ENCODE results near the gene PAM16. TPM values are rescaled to one million over a fixed set of nuclear protein-coding genes. Genes with fewer than 3 reads are reported as not detected.

Gene PAM16
- total RNA-seq, 3 donors from 2014 or later (not counting 1 experiment from before 2014, with no cell fraction given): 29.4 to 42.7 (median 39.0) TPM

DNA sequence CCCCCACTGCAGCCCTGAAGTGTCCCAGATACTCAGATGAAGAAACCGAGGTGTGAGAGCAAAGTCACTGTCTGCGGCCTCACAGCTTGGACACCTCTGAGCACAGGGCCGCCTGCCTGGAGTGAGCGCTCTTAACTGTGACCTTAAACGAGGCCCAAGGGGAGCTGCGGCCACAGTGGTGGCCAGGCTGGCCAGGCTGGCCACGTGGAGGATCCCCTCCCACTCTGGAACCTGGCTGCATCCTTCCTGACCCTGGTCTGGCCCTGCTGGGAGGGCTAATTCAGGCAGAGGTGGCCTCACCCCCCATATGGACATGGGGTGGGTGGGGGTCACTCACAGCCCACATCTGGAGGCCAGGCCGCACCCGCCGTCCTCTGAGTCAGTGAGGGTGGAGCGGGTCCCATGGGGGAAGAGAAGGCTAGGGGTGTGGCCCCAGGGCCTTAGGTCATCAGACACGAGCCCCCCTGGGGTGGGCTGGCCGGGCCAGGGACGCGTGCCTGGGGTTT lies 27.1 kb upstream of the PAM16 start:
- TF ChIP-seq, protein P1, sequence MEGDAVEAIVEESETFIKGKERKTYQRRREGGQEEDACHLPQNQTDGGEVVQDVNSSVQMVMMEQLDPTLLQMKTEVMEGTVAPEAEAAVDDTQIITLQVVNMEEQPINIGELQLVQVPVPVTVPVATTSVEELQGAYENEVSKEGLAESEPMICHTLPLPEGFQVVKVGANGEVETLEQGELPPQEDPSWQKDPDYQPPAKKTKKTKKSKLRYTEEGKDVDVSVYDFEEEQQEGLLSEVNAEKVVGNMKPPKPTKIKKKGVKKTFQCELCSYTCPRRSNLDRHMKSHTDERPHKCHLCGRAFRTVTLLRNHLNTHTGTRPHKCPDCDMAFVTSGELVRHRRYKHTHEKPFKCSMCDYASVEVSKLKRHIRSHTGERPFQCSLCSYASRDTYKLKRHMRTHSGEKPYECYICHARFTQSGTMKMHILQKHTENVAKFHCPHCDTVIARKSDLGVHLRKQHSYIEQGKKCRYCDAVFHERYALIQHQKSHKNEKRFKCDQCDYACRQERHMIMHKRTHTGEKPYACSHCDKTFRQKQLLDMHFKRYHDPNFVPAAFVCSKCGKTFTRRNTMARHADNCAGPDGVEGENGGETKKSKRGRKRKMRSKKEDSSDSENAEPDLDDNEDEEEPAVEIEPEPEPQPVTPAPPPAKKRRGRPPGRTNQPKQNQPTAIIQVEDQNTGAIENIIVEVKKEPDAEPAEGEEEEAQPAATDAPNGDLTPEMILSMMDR (IDR thresholded peaks at IDR 0.05): no peak
- Mint-ChIP-seq H3K4me1 (peaks cover 0 to 25% of the 10 kb centered on the region in 2 donors), H3K36me3 (no peaks in the 10 kb centered on the region), H3K9me3 (no peaks in the 10 kb centered on the region), H3K4me3 (peak overlapping the region; percentile 9), H3K27me3 (ENCODE audit: low read depth in 2 of 2) (no peaks in the 10 kb centered on the region), H3K27ac (peak overlapping the region; percentile 54 to 64)
- DNase-seq (no peak), ATAC-seq (peak in 1 of 3 donors; percentile 5)
- Histone ChIP-seq H3K36me3 (ENCODE audit: control insufficient read depth, insufficient read depth, low read length) (peaks cover 24% of the 10 kb centered on the region), H3K9me3 (ENCODE audit: control insufficient read depth, insufficient read depth, low read length) (no peaks in the 10 kb centered on the region), H3K4me1 (ENCODE audit: control insufficient read depth, insufficient read depth, low read length) (peaks cover 7% of the 10 kb centered on the region), H3K27ac (ENCODE audit: low read length) (no peak overlapping the region), H3K4me3 (ENCODE audit: low read length) (no peak overlapping the region), H3K27me3 (ENCODE audit: control insufficient read depth, insufficient read depth, low read length) (no peaks in the 10 kb centered on the region)
- intact Hi-C loops (cut with micrococcal nuclease): no loop called here
- 95% methylated on average over 15 of the region's 15 CpGs for WGBS (ENCODE audit: insufficient coverage)

DNA sequence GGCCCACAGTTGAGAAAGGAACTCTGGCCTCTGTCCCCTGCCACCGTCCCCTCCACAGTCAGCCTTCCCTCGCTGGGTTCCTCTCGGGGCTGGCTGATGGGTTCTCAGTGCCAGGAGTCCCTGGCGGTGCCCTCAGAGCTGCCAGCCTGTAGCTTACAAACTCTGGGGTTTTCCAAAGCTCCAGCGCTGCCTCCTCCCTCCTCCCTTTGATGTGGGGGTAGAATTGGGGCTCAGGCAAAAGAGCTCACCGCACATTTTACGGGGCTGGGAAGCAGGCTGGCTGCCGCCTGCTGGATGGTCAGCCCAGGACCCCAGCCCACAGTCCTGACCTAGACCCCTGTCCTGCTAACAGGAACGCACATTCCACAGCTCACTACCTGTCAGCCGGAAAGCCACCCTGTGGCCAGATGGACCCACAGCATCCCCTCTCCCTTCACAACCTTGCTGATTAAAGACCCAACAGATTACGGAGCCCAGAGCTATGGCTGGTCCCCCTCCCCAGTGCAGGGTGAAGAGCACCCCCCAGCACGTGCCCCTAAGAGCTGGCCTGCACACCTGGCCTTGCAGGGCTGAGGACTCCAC lies 26.5 kb upstream of the PAM16 start:
- Histone ChIP-seq H3K36me3 (ENCODE audit: control insufficient read depth, insufficient read depth, low read length) (peaks cover 22% of the 10 kb centered on the region), H3K9me3 (ENCODE audit: control insufficient read depth, insufficient read depth, low read length) (no peaks in the 10 kb centered on the region), H3K4me1 (ENCODE audit: control insufficient read depth, insufficient read depth, low read length) (peaks cover 12% of the 10 kb centered on the region), H3K27me3 (ENCODE audit: control insufficient read depth, insufficient read depth, low read length) (no peaks in the 10 kb centered on the region), H3K4me3 (ENCODE audit: low read length) (no peak overlapping the region), H3K27ac (ENCODE audit: low read length) (no peak overlapping the region)
- TF ChIP-seq, protein P1 (IDR thresholded peaks at IDR 0.05): no peak
- ATAC-seq: no peak
- Mint-ChIP-seq H3K27me3 (ENCODE audit: low read depth in 2 of 2) (no peaks in the 10 kb centered on the region), H3K9me3 (no peaks in the 10 kb centered on the region), H3K4me3 (peak overlapping the region; percentile 9), H3K36me3 (no peaks in the 10 kb centered on the region), H3K4me1 (peaks cover 0 to 24% of the 10 kb centered on the region in 2 donors), H3K27ac (peak overlapping the region; percentile 54 to 64)
- DNase-seq: no peak
- intact Hi-C loops (cut with micrococcal nuclease): no loop called here
- 89% methylated on average over 11 of the region's 12 CpGs for WGBS (ENCODE audit: insufficient coverage)

DNA sequence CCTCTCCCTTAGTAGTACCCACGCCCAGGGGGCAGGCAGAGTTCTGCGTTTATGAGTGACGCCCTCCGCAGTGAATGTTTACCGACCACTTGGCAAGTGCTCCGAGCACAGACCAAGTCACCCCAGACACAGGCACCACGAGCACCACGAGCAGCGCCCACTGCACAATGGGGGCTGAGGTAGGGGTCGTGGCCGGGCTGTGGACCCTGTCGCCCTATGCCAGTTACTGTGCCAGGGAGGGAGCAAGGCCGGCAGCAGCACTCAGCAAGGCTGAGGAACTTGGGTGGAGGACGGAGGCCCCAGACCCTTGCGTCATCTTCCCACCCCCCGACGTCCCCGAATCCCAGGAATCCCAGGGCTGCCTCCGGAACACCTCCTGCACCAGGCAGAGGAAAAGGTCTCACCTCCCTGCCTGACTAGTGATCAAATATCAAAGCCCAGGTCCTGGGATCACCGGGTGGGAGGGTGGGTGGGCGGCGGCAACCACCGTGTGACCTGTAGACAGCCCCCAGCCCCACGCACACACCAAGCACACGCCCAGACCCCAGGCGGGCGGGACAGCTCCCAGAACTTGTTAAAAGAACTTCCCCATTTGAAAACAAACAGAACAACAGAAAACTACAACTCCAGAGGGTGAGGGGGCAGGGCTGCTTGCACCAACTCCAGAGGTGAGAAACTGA lies 25.9 kb upstream of the PAM16 start:
- H3K9me3 ChIP-seq (ENCODE audit: control insufficient read depth, insufficient read depth, low read length): no peaks in the 10 kb centered on the region
- no peak overlapping the region for H3K27ac ChIP-seq (ENCODE audit: low read length)
- no peak overlapping the region for H3K27ac Mint-ChIP-seq
- no peaks in the 10 kb centered on the region for H3K36me3 Mint-ChIP-seq
- no peak overlapping the region for H3K4me3 ChIP-seq (ENCODE audit: low read length)
- H3K4me3 Mint-ChIP-seq: no peak overlapping the region
- TF ChIP-seq, protein P1 (IDR thresholded peaks at IDR 0.05): no peak
- H3K27me3 Mint-ChIP-seq (ENCODE audit: low read depth in 2 of 2): no peaks in the 10 kb centered on the region
- H3K36me3 ChIP-seq (ENCODE audit: control insufficient read depth, insufficient read depth, low read length): peaks cover 19% of the 10 kb centered on the region
- peaks cover 0 to 30% of the 10 kb centered on the region in 2 donors for H3K4me1 Mint-ChIP-seq
- 97% methylated on average over 27 of the region's 27 CpGs for WGBS (ENCODE audit: insufficient coverage)
- H3K9me3 Mint-ChIP-seq: no peaks in the 10 kb centered on the region
- DNase-seq (no peak), ATAC-seq (no peak)
- no peaks in the 10 kb centered on the region for H3K27me3 ChIP-seq (ENCODE audit: control insufficient read depth, insufficient read depth, low read length)
- peaks cover 19% of the 10 kb centered on the region for H3K4me1 ChIP-seq (ENCODE audit: control insufficient read depth, insufficient read depth, low read length)
- intact Hi-C loops (cut with micrococcal nuclease): no loop called here
